ENCODE measurements around the gene SLC6A7. TPM values are rescaled to one million over a fixed set of nuclear protein-coding genes. Genes with fewer than 3 reads are reported as not detected.
"Not testable (repeated sequence)": the region's sequence is repeated elsewhere in the genome, so short reads cannot be mapped to it uniquely, and the experiment has no call there.

The SLC6A7 gene
- total RNA-seq, 1 donor from 2014 or later, result not detected

DNA sequence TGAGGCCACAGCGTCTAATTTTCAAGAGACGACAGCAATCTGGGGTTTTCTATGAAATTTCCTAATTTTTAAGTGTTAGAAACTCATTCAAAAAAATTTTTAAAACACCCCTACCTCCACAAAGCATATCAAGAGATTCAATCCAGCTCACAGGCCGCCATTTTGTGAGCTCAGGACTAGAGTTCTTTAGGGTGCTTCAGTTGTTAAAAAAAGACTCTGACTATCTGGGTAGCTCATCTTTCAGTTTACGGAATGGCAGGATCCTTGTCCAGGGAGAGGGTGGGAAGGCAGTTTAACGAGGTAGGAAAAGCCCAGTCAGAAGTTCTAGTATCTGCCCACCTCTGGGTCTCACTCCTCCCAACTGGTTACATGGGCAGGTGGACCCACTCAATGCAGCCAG, 56.6 kb downstream of the SLC6A7 start:
- ATAC-seq (no peak), DNase-seq (no peak)
- Histone ChIP-seq H3K9me3 (no peaks in the 10 kb centered on the region), H3K4me3 (no peak overlapping the region), H3K27me3 (no peaks in the 10 kb centered on the region), H3K4me1 (peaks cover 5% of the 10 kb centered on the region), H3K27ac (no peak overlapping the region), H3K36me3 (no peaks in the 10 kb centered on the region)
- intact Hi-C loops (cut with DNase I), result no loop called here
- TF ChIP-seq, protein P1, sequence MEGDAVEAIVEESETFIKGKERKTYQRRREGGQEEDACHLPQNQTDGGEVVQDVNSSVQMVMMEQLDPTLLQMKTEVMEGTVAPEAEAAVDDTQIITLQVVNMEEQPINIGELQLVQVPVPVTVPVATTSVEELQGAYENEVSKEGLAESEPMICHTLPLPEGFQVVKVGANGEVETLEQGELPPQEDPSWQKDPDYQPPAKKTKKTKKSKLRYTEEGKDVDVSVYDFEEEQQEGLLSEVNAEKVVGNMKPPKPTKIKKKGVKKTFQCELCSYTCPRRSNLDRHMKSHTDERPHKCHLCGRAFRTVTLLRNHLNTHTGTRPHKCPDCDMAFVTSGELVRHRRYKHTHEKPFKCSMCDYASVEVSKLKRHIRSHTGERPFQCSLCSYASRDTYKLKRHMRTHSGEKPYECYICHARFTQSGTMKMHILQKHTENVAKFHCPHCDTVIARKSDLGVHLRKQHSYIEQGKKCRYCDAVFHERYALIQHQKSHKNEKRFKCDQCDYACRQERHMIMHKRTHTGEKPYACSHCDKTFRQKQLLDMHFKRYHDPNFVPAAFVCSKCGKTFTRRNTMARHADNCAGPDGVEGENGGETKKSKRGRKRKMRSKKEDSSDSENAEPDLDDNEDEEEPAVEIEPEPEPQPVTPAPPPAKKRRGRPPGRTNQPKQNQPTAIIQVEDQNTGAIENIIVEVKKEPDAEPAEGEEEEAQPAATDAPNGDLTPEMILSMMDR (IDR thresholded peaks at IDR 0.05), result no peak

DNA sequence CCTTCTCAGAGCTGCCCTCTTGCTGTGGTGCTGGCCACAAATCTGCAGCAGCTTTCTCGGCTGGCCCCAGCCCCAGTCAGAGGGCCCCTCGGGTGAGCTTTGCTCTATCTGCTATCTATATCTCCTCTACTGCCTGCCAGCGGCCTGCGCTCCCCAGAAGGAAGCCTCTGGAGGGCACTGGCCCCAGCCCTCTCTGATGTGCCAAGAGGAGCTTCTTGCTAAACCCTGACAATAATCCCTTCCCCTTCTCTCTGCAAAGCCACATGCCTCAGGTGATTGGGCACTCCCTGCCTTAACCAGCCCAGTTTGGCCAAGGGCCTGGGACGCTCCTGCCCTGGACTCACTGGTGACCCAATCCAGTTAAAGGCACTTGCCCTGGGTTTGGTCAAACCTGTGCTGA, 57.0 kb downstream of the SLC6A7 start:
- TF ChIP-seq, protein P1 (IDR thresholded peaks at IDR 0.05), result no peak
- H3K9me3 ChIP-seq, result no peaks in the 10 kb centered on the region
- no peaks in the 10 kb centered on the region for H3K27me3 ChIP-seq
- H3K4me1 ChIP-seq, result peaks cover 5% of the 10 kb centered on the region
- no peak overlapping the region for H3K27ac ChIP-seq
- no peaks in the 10 kb centered on the region for H3K36me3 ChIP-seq
- H3K4me3 ChIP-seq, result no peak overlapping the region
- no peak for DNase-seq
- intact Hi-C loops (cut with DNase I), result no loop called here
- ATAC-seq, result no peak

DNA sequence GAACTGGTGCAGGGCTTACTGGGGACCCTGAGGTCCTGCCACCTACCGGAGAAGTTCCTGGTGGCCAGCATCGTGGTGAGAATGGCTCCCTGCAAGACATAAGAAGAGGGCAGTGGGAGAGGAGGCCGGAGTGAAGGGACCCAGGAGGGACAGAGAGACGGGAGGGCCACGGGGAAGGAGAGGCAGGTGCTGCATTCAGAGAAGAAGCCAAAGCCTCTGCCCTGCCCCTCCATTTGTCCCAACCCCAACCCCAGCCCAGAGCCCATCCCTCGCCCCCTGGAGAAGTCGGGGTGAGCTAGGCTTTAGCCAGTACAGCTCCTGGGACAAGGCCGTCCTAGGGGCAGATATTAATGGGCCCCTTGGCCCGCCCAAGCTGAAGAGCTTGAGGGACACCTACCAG, 57.9 kb downstream of the SLC6A7 start:
- intact Hi-C loops (cut with DNase I), result no loop called here
- no peaks in the 10 kb centered on the region for H3K36me3 ChIP-seq
- DNase-seq (no peak), ATAC-seq (no peak)
- H3K9me3 ChIP-seq, result no peaks in the 10 kb centered on the region
- TF ChIP-seq, protein P1 (IDR thresholded peaks at IDR 0.05), result no peak
- H3K27me3 ChIP-seq, result no peaks in the 10 kb centered on the region
- H3K4me1 ChIP-seq, result peaks cover 5% of the 10 kb centered on the region
- no peak overlapping the region for H3K4me3 ChIP-seq
- H3K27ac ChIP-seq, result no peak overlapping the region

DNA sequence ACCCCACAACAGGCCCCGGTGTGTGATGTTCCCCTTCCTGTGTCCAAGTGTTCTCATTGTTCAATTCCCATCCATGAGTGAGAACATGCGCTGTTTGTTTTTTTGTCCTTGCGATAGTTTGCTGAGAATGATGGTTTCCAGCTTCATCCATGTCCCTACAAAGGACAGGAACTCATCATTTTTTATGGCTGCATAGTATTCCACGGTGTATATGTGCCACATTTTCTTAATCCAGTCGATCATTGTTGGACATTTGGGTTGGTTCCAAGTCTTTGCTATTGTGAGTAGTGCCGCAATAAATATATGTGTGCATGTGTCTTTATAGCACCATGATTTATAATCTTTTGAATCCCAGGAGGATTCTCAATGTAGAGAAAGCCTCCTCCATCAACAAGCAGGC, 58.6 kb downstream of the SLC6A7 start:
- H3K36me3 ChIP-seq; H3K4me1 ChIP-seq; H3K9me3 ChIP-seq; ATAC-seq; intact Hi-C loops (cut with DNase I); H3K4me3 ChIP-seq; H3K27ac ChIP-seq; H3K27me3 ChIP-seq; DNase-seq: not testable (repeated sequence)

DNA sequence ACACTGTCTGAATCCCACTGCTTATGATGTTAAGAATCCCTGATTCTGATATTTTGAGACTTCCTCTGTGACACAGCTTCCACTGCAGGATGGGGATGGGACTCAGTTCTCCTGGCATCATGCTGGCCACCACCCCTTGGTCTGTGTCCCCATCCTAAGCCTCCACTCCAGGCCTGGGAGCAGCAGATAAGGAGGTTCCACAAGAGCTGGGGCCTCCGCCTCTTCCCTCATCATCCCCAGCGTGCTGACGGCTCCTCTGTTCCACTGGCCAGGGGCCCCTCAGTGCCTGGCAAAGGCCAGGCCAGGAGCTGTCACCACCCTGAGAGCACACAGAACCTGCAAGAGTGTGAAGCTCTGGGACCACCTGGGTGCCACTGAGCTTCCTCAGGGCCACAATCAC, 59.1 kb downstream of the SLC6A7 start:
- no peaks in the 10 kb centered on the region for H3K27me3 ChIP-seq
- ATAC-seq (no peak), DNase-seq (no peak)
- no peak overlapping the region for H3K27ac ChIP-seq
- no peaks in the 10 kb centered on the region for H3K9me3 ChIP-seq
- H3K4me3 ChIP-seq, result no peak overlapping the region
- TF ChIP-seq, protein P1 (IDR thresholded peaks at IDR 0.05), result no peak
- intact Hi-C loops (cut with DNase I), result no loop called here
- H3K4me1 ChIP-seq, result peaks cover 5% of the 10 kb centered on the region
- no peaks in the 10 kb centered on the region for H3K36me3 ChIP-seq

DNA sequence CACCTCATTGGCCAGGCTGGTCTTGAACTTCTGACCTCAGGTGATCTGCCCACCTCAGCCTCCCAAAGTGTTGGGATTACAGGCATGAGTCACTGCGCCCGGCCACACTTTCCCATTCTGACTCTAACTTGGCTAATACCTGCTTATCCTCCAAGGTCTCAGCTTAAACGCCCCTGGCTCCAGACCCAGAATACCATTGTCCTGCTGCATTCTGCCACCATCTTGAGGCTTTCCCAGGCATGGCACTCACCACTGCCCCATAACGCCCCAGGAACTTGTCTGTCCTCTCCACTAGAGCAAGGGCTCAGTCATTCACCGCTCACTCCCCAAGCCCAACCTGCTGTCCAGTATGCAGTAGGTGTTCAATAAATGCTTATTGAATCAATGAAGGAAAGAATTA, 59.9 kb downstream of the SLC6A7 start:
- TF ChIP-seq, protein P1 (IDR thresholded peaks at IDR 0.05), result no peak
- Histone ChIP-seq H3K9me3 (no peaks in the 10 kb centered on the region), H3K27ac (no peak overlapping the region)

More for the DNA sequence above, 59.9 kb downstream of the SLC6A7 start:
- intact Hi-C loops (cut with DNase I), result no loop called here
- H3K36me3 ChIP-seq, result no peaks in the 10 kb centered on the region
- no peaks in the 10 kb centered on the region for H3K27me3 ChIP-seq
- DNase-seq (no peak), ATAC-seq (no peak)
- H3K4me1 ChIP-seq, result peaks cover 5% of the 10 kb centered on the region
- no peak overlapping the region for H3K4me3 ChIP-seq

Data from upper lobe of right lung (tissue), 1 donor.